ENCODE results near the gene HMX1. TPM values are rescaled to one million over a fixed set of nuclear protein-coding genes. Genes with fewer than 3 reads are reported as not detected.

Gene HMX1
- total RNA-seq, 1 experiment from 2014 or later, result not detected

GRCh38 chr4:8863686-8864682 lies 7.7 kb downstream of the HMX1 start:
- Histone ChIP-seq H3K4me3 (ENCODE audit: low read length) (no peak overlapping the region), H3K36me3 (ENCODE audit: low read depth, low read length) (no peaks in the 10 kb centered on the region), H3K4me1 (ENCODE audit: insufficient read depth, low read length) (no peaks in the 10 kb centered on the region), H3K27me3 (ENCODE audit: low read length) (peaks cover 74% of the 10 kb centered on the region), H3K27ac (ENCODE audit: low read length) (no peak overlapping the region), H4K20me1 (ENCODE audit: low read length) (no peaks in the 10 kb centered on the region), H2AFZ (ENCODE audit: low read length) (no peak overlapping the region), H3F3A (ENCODE audit: low read length, unreplicated experiment) (no peaks in the 10 kb centered on the region), H3K9ac (ENCODE audit: low read length) (no peak overlapping the region), H3K4me2 (ENCODE audit: low read length) (no peak overlapping the region), H3K9me3 (ENCODE audit: low read length) (no peaks in the 10 kb centered on the region), H3K79me2 (ENCODE audit: low read length) (no peaks in the 10 kb centered on the region), H3K9me2 (replicated peaks; ENCODE audit: low read length) (no peaks in the 10 kb centered on the region)
- POLR2A ChIA-PET (ENCODE audit: unreplicated experiment), result no interaction called here
- BruUV-seq (replicated peaks), result no TSS peak
- DNase-seq, result no peak
- TF ChIP-seq CTCF (conservative IDR thresholded peaks at IDR 0.05; ENCODE audit: low read depth, low read length) (no peak), EZH2phosphoT487 (IDR thresholded peaks at IDR 0.05; ENCODE audit: borderline replicate concordance, low read length) (no peak), EZH2 (IDR thresholded peaks at IDR 0.05; ENCODE audit: low read length, unreplicated experiment) (no peak)
- CTCF ChIA-PET, result no interaction called here
- intact Hi-C loops (cut with micrococcal nuclease), result no loop called here
- ATAC-seq, result no peak

GRCh38 chr4:8862800-8863685 lies 8.6 kb downstream of the HMX1 start:
- Histone ChIP-seq H3K27me3 (ENCODE audit: low read length) (peaks cover 75% of the 10 kb centered on the region), H3K9ac (ENCODE audit: low read length) (no peak overlapping the region), H3K9me3 (ENCODE audit: low read length) (no peaks in the 10 kb centered on the region), H3K4me1 (ENCODE audit: insufficient read depth, low read length) (no peaks in the 10 kb centered on the region), H3K79me2 (ENCODE audit: low read length) (no peaks in the 10 kb centered on the region), H3K4me3 (ENCODE audit: low read length) (no peak overlapping the region), H3K36me3 (ENCODE audit: low read depth, low read length) (no peaks in the 10 kb centered on the region), H3F3A (ENCODE audit: low read length, unreplicated experiment) (no peaks in the 10 kb centered on the region), H3K27ac (ENCODE audit: low read length) (no peak overlapping the region), H3K9me2 (replicated peaks; ENCODE audit: low read length) (no peaks in the 10 kb centered on the region), H2AFZ (ENCODE audit: low read length) (no peak overlapping the region), H3K4me2 (ENCODE audit: low read length) (no peak overlapping the region), H4K20me1 (ENCODE audit: low read length) (no peaks in the 10 kb centered on the region)
- ChIA-PET POLR2A (ENCODE audit: unreplicated experiment) (no interaction called here), CTCF (no interaction called here)
- TF ChIP-seq CTCF (conservative IDR thresholded peaks at IDR 0.05; ENCODE audit: low read depth, low read length) (no peak), EZH2phosphoT487 (IDR thresholded peaks at IDR 0.05; ENCODE audit: borderline replicate concordance, low read length) (no peak), EZH2 (IDR thresholded peaks at IDR 0.05; ENCODE audit: low read length, unreplicated experiment) (no peak)
- no TSS peak for BruUV-seq (replicated peaks)
- intact Hi-C loops (cut with micrococcal nuclease), result no loop called here
- ATAC-seq, result no peak
- no peak for DNase-seq
